Right renal pelvis (tissue), 4 donors: ENCODE measurements around the gene FER. TPM values are rescaled to one million over a fixed set of nuclear protein-coding genes. Genes with fewer than 3 reads are reported as not detected.
"Not testable (repeated sequence)": the region's sequence is repeated elsewhere in the genome, so short reads cannot be mapped to it uniquely, and the experiment has no call there.

Source experiments
- DNase-seq, 4 donors: peaks; one replicate each; pipeline ENCODE4 v3.0.0-alpha.2; 2013; ENCODE audit warnings: low read depth in 4 of 4, low spot score in 3 of 4, missing footprints in 1 of 4
- polyA plus RNA-seq, 4 donors: library from polyadenylated mRNA; unstranded; fragments of 120-200 nt; gene quantifications; one replicate each; pipeline ENCODE4 v1.2.1, GENCODE V29; 2013; ENCODE audit not compliant: insufficient read length in 4 of 4

FER gene
- polyA plus RNA-seq, 4 donors = 16.1 to 20.6 (median 18.5) TPM

GRCh38 chr5:109027983-109028607 is 280.4 kb downstream of the FER start:
- DNase-seq = no peak

DNA sequence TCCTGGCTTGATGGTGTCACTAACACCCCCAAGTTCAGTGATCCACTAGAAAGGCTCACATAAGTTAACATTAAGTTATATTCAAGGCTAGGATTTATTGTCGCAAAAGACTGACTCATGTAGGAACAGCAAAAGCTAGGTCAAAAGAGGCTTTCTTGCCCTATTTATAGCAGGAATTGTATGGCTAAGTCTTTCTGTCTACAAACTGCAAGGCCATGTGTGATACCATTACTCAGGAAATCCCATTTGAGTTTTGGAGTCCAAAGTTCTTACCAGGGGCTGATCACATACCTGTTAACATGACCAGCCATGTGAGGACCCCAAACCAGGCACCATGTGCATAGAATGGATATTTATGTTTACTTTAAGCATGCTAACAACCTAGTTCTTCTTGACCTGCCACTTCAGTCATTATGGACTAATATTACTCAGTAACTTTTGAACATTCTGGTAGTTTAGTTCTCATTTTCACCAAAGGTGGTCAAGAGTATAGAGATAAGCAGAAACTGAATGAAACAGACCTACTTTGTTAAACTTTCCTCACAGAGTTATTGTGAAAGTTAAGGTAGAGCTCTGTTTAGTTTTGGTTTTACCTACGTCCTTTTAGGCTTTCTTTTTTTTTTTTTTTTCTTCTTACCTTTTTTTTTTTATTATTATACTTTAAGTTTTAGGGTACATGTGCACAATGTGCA is 281.1 kb downstream of the FER start:
- no peak for DNase-seq

- DNase-seq = no peak
Observed at GRCh38 chr5:109029847-109030246, 282.1 kb downstream of the FER start.

GRCh38 chr5:109030360-109031143 is 282.9 kb downstream of the FER start:
- no peak for DNase-seq

- no peak for DNase-seq
Observed at GRCh38 chr5:109034306-109034705, 286.6 kb downstream of the FER start.

GRCh38 chr5:109035436-109035835 is 287.7 kb downstream of the FER start:
- no peak for DNase-seq

- no peak for DNase-seq
Observed at GRCh38 chr5:109038209-109038840, 290.6 kb downstream of the FER start.

GRCh38 chr5:109041317-109041716 is 293.6 kb downstream of the FER start:
- no peak for DNase-seq

GRCh38 chr5:109045710-109046109 is 298.0 kb downstream of the FER start:
- no peak for DNase-seq

DNA sequence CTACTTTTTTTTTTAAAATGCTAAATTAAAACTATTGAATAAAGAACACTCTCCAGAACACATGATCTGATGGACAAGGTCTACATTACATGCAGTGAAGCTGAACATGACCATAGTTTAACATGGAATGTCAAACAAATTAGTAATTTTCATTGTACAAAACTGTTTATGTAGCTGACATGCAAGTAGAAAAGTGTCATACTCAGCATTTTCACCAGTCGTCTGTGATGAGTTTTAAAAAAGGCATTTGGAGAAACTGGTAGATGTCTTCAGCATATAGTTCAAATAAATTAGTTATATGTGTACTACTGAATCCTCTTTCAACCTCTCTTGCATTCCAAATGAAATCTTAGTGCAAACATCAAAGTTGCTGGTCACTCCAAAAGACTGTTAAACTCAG is 301.9 kb downstream of the FER start:
- DNase-seq = no peak

- DNase-seq = not testable (repeated sequence)
Observed at GRCh38 chr5:109050321-109050720, 302.6 kb downstream of the FER start.

DNA sequence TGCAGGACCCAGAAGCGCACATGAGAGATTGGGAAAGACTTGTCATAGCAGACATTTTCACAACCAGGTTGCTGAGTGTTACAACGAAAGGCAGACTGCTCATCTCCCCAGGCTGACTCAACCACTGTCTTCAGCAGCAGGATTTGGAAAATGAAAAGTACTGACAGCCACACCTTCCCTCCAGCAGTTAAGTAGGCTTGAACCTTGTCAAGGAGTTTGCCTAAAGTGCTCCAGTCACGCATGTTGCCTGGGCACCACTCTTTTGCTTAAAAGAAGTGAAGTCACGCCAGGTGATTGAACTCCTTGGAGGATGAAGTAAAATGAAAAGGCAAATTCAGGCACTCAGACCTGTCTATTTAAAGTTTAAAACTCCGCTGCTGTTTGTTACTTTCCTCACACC is 304.5 kb downstream of the FER start:
- DNase-seq = not testable (repeated sequence)

GRCh38 chr5:109053995-109054417 is 306.3 kb downstream of the FER start:
- no peak for DNase-seq

DNA sequence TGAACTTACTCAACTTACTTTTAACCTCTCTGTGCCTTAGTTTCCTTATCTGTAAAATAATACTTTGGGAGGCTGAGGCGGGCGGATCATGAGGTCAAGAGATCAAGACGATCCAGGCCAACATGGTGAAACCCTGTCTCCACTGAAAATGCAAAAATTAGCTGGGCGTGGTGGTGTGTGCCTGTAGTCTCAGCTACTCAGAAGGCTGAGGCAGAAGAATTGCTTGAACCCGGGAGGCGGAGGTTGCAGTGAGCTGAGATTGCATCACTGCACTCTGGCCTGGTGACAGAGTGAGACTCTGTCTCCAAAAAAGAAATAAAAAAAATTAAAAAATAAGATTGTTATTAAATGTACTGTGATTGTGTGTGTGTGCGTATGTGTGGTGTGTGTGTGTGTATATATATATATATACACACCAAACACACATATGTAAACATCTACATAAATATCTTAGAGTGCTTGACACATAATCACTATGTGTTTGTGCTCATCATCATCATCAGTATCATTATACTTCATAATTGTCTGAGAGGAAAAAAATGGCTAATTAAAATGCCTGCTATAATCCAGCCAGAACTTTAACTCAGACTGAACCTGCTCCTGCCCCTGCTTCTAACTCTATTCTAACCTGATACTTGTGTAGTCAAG is 312.8 kb downstream of the FER start:
- DNase-seq = no peak

GRCh38 chr5:109062664-109063063 is 315.0 kb downstream of the FER start:
- DNase-seq = no peak

DNA sequence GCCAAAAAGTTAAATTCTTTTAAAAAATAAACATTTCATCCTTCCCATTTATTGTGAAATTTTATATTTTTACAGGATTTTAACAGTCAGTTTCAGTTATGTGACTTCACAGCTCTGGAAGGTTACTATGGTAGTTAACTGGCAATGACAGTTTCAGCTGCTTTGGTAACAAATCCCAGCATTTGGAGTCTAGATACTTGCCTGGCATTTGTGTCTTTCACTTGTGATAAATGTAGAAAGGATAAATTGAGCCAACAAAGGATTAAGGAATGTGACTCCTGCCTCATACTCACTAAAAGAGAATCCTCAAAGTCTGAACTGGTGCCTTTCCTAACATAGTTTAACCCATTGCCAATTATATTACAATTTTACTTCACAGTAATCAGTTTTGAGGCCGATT is 315.5 kb downstream of the FER start:
- DNase-seq = no peak

- DNase-seq = no peak
Observed at GRCh38 chr5:109076741-109077140, 329.0 kb downstream of the FER start.

DNA sequence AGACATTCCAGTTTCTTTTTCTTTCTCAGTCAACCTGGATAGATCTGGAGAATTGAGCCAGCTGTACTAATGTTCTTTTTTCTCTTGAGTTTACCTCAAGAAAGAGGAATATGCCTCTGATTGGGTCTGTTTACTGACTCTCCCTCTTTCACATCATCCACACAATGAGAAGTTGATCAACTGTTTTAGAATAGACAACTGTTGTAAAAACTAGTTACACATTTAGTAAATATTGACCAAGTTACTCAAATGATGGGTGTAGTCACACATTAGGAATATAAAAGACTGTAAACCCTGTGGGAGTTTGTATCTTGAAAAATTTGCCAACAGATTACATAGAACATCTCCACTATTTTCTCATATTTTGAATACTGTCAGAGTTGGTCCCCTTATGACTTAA is 330.8 kb downstream of the FER start:
- DNase-seq = no peak

DNA sequence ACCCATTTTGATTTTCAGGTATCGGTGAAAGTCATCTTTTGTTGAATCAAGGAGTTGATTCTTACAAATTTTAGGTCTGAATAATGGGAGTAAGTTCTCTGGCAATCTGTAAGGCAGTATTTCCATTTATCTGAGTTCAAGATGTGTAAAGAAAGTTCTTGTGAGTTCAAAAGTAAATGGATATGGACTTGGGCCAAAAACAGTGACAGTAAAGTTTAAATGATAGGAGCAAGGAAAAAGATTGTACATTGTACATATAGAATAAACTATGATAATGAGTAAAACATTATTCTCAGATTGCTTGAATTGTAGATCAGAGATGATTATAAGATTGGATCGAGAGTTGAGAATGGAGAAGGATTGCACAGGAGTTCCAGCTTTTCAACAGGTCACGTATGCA is 332.8 kb downstream of the FER start:
- no peak for DNase-seq

DNA sequence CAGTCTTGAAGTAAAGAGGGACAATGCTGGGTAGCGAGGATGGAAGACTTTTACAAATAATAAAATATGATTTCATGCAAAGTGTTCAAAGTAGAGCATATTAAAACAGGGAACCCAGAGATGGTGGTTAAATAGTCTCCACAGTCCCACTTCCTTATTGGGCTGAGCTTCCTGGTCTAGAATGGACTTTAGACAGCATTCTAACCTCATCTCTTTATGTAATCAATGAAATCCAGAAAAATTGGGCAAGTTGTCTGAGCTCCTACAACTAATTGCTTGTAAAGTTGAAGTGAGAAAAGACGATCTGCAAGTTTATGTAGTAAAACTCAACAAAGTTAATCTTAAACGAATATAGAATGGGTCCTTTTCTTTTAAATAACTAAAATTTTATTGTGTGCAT is 333.2 kb downstream of the FER start:
- DNase-seq = no peak

DNA sequence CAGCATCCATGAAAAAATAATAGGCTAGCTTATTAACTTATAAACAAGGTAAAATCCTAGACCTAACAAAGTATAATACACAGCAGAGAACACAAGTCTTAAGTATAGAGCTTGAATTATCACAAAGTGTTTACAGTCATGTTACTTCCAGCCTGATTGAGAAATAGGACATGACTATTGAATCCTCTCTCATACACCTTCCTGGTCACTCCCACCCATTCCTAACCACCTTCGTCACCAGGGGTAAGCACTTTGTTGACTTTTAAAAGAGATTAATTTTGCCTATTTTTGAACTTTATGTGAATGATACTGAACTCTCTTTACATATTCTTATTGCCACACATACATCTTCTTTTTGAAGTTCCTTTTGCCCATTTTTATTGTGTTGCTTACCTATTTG is 336.2 kb downstream of the FER start:
- DNase-seq = no peak
